NCI-H2227 (cell line): ENCODE results near the gene MMP8.

Experiments used
- DNase-seq: peaks from one replicate; lab custom pipeline; 2025; ENCODE audit not compliant: unreplicated experiment; lab: John Stamatoyannopoulos, UW

The MMP8 gene

DNA sequence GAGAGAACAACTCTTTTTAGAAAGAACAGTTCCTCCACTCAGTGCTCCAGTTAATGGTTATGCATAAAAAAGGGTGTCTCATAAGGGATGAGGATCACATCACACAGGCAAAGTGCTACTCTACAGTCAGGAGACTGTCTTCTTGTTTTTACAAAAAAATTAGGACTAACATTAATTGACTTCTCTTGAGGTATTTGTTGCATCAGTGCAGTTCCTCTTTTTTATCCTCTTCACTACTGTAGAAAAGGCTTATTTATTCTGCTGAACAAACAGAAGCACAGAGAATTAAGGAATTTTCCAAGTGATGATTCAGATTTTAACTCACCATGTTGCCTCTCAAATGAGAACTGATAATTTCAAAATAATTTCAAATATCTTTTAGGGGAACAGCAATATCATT lies 1.9 kb downstream of the MMP8 start:
- no peak for DNase-seq

DNA sequence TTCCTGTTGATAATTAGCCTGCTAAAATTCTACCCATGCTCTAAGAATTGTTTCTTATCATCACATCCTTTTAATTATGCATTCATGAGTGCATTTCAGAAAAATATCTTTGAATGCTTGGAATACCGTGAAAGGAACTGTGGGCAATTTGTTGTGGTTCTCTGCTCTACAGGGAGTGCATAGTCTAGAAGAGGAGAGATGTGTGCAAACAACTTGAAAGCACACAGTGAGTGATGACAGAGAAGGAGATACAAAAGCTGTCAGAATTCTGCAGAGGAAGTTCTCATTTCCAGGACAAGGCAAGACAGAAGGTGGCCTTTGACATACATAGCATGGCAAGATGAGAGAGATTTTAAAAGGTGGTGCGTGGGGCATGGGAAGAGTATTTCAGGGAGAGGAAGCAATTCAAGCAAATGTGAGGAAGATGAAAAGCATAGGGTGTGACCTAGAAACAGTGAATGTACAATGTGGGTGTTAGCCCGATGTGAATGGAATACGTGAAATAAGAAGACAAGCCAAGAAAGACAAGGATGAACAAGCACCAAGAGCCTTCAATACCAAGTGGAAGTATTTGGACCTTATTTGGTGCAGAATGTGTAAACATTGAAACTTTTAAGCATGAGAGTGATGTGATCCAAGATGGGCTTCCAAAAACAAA lies 5.0 kb downstream of the MMP8 start:
- DNase-seq: no peak

- DNase-seq: no peak
These were observed 7.5 kb downstream of the MMP8 start for GRCh38 chr11:102717280-102717679.

DNA sequence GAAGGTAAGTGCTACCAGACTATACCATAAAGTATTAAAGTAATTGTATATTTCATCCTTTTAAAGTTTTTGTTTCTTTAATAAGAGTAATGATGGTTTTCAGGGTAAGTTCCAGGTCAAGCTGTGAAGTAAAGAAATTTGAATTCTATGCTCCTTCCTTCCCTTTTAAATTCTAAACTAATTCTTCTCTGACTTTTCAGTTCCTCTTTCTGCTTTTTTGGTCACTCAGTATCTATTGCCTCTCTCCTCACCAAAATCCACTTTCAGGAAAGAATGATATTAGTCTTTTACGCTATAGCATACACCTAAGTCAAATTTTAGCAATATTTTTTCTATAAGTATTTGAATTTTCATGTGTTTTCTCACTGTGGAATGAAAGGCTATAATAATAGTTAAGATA lies 8.2 kb downstream of the MMP8 start:
- no peak for DNase-seq

- DNase-seq: no peak
These were observed 12.6 kb downstream of the MMP8 start for GRCh38 chr11:102712137-102712536.

DNA sequence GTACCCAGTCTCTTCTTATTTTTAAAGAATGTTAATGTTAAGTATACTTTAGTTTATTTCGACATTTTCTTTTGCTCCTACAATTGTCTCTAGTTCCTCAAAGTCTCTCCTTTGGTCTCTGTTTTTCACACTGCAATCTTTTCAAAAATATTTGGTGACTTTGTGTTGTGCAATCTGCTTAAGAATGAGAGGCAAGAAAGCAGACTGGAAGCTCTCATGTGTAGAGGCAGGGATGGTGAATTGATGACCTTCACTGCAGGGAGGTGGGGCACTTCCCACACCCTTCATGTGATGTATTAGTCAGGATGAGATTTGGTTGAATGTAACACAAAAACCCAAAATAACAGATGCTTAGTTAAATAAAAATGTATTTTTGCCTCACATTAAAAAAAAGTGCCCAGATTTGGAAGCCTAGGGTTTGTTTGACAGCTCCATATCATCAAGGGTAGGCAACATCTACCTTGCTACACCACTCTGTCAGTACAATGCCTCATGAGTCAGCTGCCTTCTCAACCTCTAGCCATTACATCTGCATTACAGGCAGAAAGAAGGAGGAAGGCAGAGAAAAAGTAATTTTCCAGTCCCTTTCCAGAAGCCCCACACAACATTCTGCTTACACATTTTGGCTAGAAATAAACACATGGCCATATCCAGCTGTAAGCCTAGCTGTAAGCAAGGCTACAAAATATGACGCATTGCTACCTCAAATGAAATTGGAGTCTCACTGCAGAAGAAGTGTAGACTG lies 15.4 kb downstream of the MMP8 start:
- no peak for DNase-seq

- DNase-seq: no peak
These were observed 16.1 kb downstream of the MMP8 start for GRCh38 chr11:102708654-102709053.

- no peak for DNase-seq
These were observed 19.1 kb downstream of the MMP8 start, which contains the start of gene MMP27 for GRCh38 chr11:102705626-102706025. Gene MMP27 (minus strand): TSS chr11:102705769. CDS start chr11:102705714, 55 bp downstream.

- DNase-seq: no peak
These were observed 19.9 kb downstream of the MMP8 start for GRCh38 chr11:102704841-102705240.

- no peak for DNase-seq
These were observed 20.8 kb downstream of the MMP8 start for GRCh38 chr11:102703826-102704493.

DNA sequence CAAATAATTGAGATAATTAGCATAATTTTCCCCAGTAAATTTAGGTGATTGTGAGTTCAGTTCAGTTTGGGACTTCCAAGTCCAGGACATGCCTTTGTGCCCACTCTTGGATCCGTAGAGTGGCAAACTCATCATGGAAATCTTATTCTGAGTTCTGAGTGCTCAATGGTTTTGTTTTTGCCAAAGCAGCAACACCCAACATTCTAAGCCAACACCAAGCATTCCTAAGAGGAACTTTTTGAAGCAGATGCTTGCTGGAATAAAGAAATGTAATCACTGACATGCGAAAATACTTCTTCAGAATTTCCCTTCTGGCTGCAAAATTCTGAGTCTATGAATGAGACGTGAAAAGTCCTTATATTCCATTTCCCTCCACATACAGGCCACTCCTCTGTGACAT lies 29.6 kb downstream of the MMP8 start:
- no peak for DNase-seq

DNA sequence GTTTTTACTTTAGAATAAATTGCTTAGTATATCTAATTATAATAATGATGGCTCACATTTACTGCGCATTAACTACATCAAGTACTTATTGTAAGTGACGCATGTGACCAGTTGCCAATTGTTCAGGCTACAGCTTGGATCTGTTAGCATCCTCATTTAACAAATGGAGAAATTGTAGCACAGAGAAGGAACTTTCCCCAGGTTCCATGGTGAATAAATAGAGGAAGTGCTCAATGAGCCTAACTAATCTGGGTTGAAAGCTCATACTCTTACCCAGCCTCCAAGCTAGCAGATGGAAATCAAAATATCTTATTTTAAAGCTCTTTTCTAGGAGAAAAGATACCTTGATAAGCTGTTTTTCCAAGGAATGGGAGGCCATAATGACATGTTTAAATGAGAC lies 39.0 kb downstream of the MMP8 start:
- DNase-seq: no peak

DNA sequence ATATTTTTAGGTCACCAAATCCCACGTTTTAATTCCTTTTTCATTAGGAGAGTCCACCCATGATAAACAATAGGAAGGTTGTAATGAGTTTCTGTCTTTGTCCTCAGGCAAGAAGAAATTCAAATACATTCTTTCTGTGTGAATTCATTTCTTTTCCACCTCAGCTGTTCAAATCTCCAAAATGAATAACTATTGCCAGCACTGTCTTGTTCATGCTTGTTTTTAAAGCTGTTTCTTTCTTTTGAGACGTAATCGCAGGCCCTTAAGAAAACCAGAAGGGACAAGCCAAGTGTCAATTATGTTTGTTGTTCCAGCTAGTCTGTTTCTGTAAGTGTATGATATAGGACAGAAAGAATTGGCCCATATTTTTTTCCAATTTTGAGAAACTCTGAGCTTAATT lies 39.4 kb downstream of the MMP8 start:
- DNase-seq: no peak

GRCh38 chr11:102683277-102683676 lies 41.5 kb downstream of the MMP8 start:
- DNase-seq: no peak

GRCh38 chr11:102680945-102681344 lies 43.8 kb downstream of the MMP8 start:
- DNase-seq: no peak

DNA sequence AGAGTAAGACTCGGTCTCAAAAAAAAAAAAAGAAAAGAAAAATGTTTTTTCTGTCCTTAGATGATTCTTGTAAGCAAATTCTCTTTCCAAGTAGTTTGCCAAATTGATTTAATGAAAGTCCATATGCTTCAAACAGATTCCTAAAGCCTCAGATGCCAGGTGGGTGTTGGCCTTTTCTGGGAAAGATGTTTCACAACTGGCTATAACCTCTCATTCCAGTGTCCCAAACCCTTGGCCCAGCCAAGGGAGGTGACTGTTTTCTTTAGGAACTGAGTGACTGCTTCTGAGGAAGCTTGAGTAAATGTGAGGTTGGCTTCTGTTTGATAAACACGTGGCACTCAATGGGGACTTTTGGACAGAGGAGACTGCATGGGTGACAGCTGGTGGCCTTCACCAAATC lies 46.7 kb downstream of the MMP8 start:
- no peak for DNase-seq

- no peak for DNase-seq
These were observed 48.7 kb downstream of the MMP8 start for GRCh38 chr11:102676084-102676483.

DNA sequence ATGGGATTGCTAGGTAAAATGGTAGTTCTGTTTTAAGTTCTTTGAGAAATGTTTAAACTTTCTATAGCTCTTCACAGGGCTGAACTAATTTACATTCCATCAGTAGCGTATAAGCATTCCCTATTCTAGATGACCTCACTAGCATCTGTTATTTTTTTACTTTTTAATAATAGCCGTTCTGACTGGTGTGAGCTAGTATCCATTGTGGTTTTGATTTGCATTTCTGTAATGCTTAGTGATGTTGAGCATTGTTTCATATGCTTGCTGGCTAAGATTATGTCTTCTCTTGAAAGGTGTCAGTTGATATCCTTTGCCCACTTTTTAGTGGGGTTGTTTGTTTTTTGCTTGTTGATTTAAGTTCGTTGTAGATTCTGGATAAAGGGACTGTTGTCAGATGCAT lies 55.1 kb downstream of the MMP8 start:
- DNase-seq: no peak

DNA sequence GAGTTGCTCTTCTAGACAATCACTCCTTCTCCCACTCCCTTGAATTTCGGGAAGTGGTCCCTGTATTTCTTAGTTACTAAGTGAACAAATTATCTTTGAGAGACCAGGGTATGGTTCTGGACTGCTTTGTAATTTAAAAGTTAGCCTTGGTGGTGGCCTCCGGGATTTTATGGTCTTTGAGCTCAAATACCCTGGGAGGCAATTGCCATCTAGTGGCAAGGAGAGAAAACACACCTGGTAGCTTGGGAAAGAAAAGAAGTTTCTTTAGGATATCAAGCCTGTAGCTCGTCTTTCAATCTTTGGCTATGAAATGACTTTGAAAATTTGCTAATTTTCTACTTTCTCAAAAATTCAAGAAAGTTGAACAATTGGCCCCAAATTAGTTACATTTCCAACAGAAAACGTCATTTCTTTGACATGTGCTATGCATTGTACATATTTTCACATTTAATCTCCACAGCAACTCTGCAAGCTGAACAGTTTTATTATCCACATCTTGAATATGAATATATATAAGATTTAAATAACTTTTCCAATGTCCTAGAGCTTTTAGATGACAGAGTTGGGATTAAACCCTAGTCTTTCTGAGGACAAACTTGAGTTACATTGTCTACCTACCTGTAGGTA lies 58.3 kb downstream of the MMP8 start:
- no peak for DNase-seq

- DNase-seq: no peak
These were observed 60.6 kb downstream of the MMP8 start for GRCh38 chr11:102664001-102664752.

- peak; percentile 45 for DNase-seq
These were observed 62.1 kb downstream of the MMP8 start for GRCh38 chr11:102662607-102663006.
